Left hindlimb (tissue), 1 donor: ENCODE measurements around the gene CD302.
"Not testable (repeated sequence)": the region's sequence is repeated elsewhere in the genome, so short reads cannot be mapped to it uniquely, and the experiment has no call there.

Experiments used
- DNase-seq: peaks from one replicate; pipeline ENCODE4 v3.0.0-alpha.2; 2018

Gene CD302

GRCh38 chr2:159792599-159792998 lies 5.4 kb downstream of the CD302 start:
- no peak for DNase-seq

GRCh38 chr2:159792036-159792435 lies 6.0 kb downstream of the CD302 start:
- no peak for DNase-seq

- no peak for DNase-seq
Observed at GRCh38 chr2:159790323-159790722, 7.7 kb downstream of the CD302 start.

- no peak for DNase-seq
Observed at GRCh38 chr2:159788253-159788652, 9.8 kb downstream of the CD302 start.

GRCh38 chr2:159787647-159788046 lies 10.4 kb downstream of the CD302 start:
- DNase-seq: not testable (repeated sequence)

GRCh38 chr2:159786938-159787337 lies 11.1 kb downstream of the CD302 start:
- no peak for DNase-seq

GRCh38 chr2:159785195-159785594 lies 12.8 kb downstream of the CD302 start:
- no peak for DNase-seq

- DNase-seq: not testable (repeated sequence)
Observed at GRCh38 chr2:159784744-159785143, 13.3 kb downstream of the CD302 start.

- no peak for DNase-seq
Observed at GRCh38 chr2:159783556-159783955, 14.5 kb downstream of the CD302 start.

- no peak for DNase-seq
Observed at GRCh38 chr2:159776321-159776720, 21.7 kb downstream of the CD302 start.

GRCh38 chr2:159775021-159775420 lies 23.0 kb downstream of the CD302 start:
- no peak for DNase-seq

GRCh38 chr2:159774370-159774990 lies 23.5 kb downstream of the CD302 start:
- DNase-seq: no peak

- DNase-seq: no peak
Observed at GRCh38 chr2:159773886-159774285, 24.1 kb downstream of the CD302 start.

GRCh38 chr2:159773426-159773825 lies 24.6 kb downstream of the CD302 start:
- no peak for DNase-seq

- no peak for DNase-seq
Observed at GRCh38 chr2:159769147-159769546, 28.9 kb downstream of the CD302 start.

- DNase-seq: no peak
Observed at GRCh38 chr2:159762075-159762474, 35.9 kb downstream of the CD302 start.

GRCh38 chr2:159760326-159760725 lies 37.7 kb downstream of the CD302 start:
- DNase-seq: no peak

GRCh38 chr2:159759577-159759976 lies 38.4 kb downstream of the CD302 start:
- no peak for DNase-seq

- no peak for DNase-seq
Observed at GRCh38 chr2:159758686-159759085, 39.3 kb downstream of the CD302 start.

GRCh38 chr2:159758239-159758638 lies 39.8 kb downstream of the CD302 start:
- no peak for DNase-seq

GRCh38 chr2:159755788-159756187 lies 42.2 kb downstream of the CD302 start:
- DNase-seq: no peak

GRCh38 chr2:159755014-159755413 lies 43.0 kb downstream of the CD302 start:
- DNase-seq: no peak

- no peak for DNase-seq
Observed at GRCh38 chr2:159753797-159754196, 44.2 kb downstream of the CD302 start.

- DNase-seq: no peak
Observed at GRCh38 chr2:159750873-159751272, 47.1 kb downstream of the CD302 start.

GRCh38 chr2:159748089-159748488 lies 49.9 kb downstream of the CD302 start:
- no peak for DNase-seq
